Measurements from ENCODE around the gene EXOC3L1. TPM values are rescaled to one million over a fixed set of nuclear protein-coding genes. Genes with fewer than 3 reads are reported as not detected.

The EXOC3L1 gene
- total and polyA plus RNA-seq, 2 of the 13 experiments (the other 11 are each of a cell fraction or from before 2014, with no cell fraction given), result 0.12 TPM; not detected in 1

GRCh38 chr16:67210069-67210937 is 20.4 kb upstream of the EXOC3L1 start (continued):
- TF ChIP-seq TIGD3 (CRISPR knock-in tag; IDR thresholded peaks at IDR 0.05; ENCODE audit: borderline replicate concordance), result no peak
- TF ChIP-seq ZC3H13 (CRISPR knock-in tag; IDR thresholded peaks at IDR 0.05), result 0 out of 2 replicates have a peak, but pooled peaks have one; percentile 36
- peak; percentile 16; the same call in 1 of the 2 replicates for TF ChIP-seq ZNF891 (CRISPR knock-in tag; IDR thresholded peaks at IDR 0.05)
- no peak for TF ChIP-seq ZNF775 (CRISPR knock-in tag; IDR thresholded peaks at IDR 0.05; ENCODE audit: borderline replicate concordance)
- TF ChIP-seq MTF2 (CRISPR knock-in tag; IDR thresholded peaks at IDR 0.05; ENCODE audit: borderline replicate concordance), result 0 out of 2 replicates have a peak, but pooled peaks have one; percentile 28
- TF ChIP-seq YY1 (IDR thresholded peaks at IDR 0.05; ENCODE audit: insufficient read depth, insufficient replicate concordance, low read depth, low read length), result no peak
- no peak for TF ChIP-seq ZNF776 (CRISPR knock-in tag; IDR thresholded peaks at IDR 0.05)
- TF ChIP-seq BRCA1 (CRISPR knock-in tag; IDR thresholded peaks at IDR 0.05), result no peak
- no peak for TF ChIP-seq GPBP1L1 (CRISPR knock-in tag; IDR thresholded peaks at IDR 0.05)
- TF ChIP-seq ZBTB46 (CRISPR knock-in tag; IDR thresholded peaks at IDR 0.05; ENCODE audit: borderline replicate concordance), result no peak
- no peak for TF ChIP-seq ZNF580 (CRISPR knock-in tag; IDR thresholded peaks at IDR 0.05; ENCODE audit: borderline replicate concordance, low read depth)
- 0 out of 2 replicates have a peak, but pooled peaks have one; percentile 23 for TF ChIP-seq ZNF7 (CRISPR knock-in tag; IDR thresholded peaks at IDR 0.05)
- TF ChIP-seq SRY (CRISPR knock-in tag; IDR thresholded peaks at IDR 0.05), result 0 out of 2 replicates have a peak, but pooled peaks have one; percentile 27
- no peak for TF ChIP-seq ZNF619 (CRISPR knock-in tag; IDR thresholded peaks at IDR 0.05)
- TF ChIP-seq ISL2 (CRISPR knock-in tag; IDR thresholded peaks at IDR 0.05), result 0 out of 2 replicates have a peak, but pooled peaks have one; percentile 10
- TF ChIP-seq NR0B2 (CRISPR knock-in tag; IDR thresholded peaks at IDR 0.05), result no peak
- 0 out of 2 replicates have a peak, but pooled peaks have one; percentile 42 for TF ChIP-seq CAMTA2 (CRISPR knock-in tag; IDR thresholded peaks at IDR 0.05; ENCODE audit: borderline replicate concordance)
- TF ChIP-seq ZFP82 (CRISPR knock-in tag; IDR thresholded peaks at IDR 0.05; ENCODE audit: borderline replicate concordance), result no peak
- TF ChIP-seq ZNF292 (CRISPR knock-in tag; IDR thresholded peaks at IDR 0.05; ENCODE audit: borderline replicate concordance, low read depth), result peak; percentile 43; the same call in 1 of the 2 replicates
- peak; percentile 94 for TF ChIP-seq HIC2 (CRISPR knock-in tag; IDR thresholded peaks at IDR 0.05; ENCODE audit: low read depth)
- peak; percentile 59; the same call in 1 of the 2 replicates for TF ChIP-seq ZFX (CRISPR knock-in tag; IDR thresholded peaks at IDR 0.05; ENCODE audit: low read depth)

Measured in HepG2 (cell line).